GOT3 (cell line): ENCODE results near the gene EIF5A.

Source experiments
- DNase-seq: peaks from one replicate; lab custom pipeline; 2025; ENCODE audit warnings: mixed read lengths; lab: John Stamatoyannopoulos, UW

EIF5A gene

GRCh38 chr17:7285679-7286078, 21.7 kb upstream of the EIF5A start:
- DNase-seq, result no peak

DNA sequence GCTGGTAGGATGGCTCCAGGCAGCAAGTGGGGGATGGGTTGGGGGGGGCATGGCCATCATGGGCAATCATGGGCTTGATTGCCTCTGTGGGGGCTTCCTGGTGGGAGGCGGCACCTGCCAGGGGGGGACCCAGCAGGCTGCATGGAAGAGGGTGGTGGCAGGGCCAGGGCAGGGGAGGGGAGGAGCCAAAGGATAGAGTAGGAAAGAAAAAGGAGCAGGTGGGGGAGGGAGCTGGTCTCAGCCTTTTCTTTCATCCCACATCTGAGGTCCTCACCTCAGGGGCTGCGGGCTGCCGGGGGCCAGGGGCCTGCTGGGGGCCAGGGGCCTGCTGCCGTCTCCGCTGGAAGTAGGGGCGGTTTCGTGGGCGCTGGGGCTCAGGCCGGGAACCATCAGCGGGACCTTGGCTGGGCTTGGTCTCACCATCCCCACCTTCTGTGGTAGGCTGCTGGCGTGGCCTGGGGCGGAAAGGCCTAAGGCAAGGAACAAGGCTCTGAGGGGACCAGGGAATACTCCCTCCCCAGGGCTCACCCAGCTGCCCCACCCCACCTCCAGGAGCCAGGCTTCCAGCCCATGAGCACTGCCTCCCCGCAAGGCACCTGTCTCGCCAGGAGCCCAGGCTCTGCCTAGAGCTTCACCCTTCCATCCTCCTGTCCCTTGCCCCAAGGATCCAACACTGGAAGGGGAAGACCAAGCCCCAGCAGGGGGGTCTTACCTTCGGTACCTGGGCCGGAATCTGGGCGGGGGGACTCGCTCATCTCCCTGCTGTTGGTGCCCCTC, 18.0 kb upstream of the EIF5A start:
- no peak for DNase-seq

- no peak for DNase-seq
Measured at GRCh38 chr17:7290166-7290565, 17.3 kb upstream of the EIF5A start.

DNA sequence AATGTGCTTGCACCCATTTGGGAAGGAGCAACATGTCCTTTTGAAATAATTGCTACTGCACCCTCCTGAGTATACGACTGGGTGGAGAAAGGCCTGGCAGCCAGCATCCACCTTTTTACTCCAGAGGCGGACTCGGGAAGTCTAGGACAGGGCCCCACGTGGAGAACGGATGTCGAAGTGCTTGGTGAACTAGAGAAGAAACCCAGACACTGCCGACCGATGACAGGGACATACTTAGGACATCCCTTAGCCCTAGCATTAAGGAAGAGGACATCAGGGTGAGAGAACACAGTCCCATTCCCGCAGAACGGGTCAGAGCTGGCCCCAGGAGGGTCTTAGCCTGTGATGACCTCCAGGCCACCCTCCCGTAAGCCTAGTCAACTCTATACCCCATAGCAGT, 16.7 kb upstream of the EIF5A start:
- no peak for DNase-seq

DNA sequence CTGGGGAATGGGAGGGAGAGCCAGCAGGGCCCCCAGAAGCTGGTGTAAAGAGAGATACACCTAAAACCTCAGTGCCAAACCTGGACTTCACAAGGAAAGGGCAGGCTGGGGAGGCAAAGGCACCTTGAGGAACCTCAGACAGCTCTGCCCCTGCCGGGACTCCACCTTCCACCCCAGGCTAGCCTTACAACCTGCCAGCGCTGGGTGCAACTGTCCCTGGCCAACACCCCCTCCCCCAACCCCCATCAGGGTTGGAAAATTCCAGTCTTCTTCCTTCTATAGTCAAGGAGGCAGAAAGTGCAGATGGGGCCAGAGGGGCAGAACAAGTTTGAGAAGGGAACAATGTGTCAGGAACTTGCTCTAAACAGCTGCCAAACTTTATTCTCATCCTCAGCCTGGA, 15.2 kb upstream of the EIF5A start:
- DNase-seq, result no peak

- DNase-seq, result no peak
Measured at GRCh38 chr17:7292729-7293128, 14.7 kb upstream of the EIF5A start.

DNA sequence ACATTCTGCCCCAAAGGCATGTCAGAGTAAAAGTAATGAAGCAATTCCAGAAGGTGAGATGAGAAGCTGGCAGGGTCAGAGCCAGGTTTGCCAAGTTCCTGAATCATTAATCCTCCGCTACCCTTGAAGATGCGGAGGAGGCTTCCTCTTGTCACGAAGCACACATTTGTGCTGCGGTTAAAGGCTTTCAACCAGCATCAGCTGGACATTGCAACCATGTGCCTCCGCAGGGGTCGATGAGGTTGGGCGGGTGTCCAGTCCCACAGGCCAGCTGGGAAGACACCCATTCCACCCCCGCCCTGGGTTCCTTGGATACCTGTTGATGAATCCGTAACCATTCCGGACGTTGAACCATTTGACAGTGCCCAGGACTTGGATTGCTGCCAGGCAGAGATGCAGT, 14.3 kb upstream of the EIF5A start:
- DNase-seq, result no peak

- no peak for DNase-seq
Measured at GRCh38 chr17:7293816-7294613, 13.4 kb upstream of the EIF5A start.

DNA sequence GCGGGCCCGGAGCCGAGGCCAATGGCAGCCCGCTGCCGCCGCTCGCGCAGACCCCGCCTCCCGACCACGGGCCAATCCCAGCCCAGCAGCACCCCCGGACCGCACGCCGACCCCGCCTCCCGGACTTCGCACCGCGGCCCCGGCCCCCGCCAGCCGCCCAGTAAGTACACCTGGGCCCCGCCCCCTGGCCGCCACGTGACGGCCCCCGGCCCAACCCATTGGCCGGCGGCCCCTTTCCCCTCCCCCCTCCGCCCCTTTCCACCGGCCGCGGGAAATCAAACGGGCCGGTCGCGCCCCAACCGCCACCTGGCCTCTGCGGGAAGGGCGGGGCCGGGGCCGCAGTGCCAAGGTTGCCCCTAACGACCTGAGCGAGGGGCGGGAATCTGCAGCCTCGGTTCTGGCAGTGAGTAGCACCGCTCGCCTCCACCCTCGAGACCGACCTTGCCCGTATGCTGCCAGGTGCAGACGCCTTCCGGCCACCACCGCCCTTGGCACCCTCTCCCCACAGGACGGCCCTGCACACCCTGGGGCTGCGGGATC, 12.7 kb upstream of the EIF5A start, which contains the start of gene YBX2:
TSS of gene YBX2 (minus strand) at position 26 of the 540 bp plus-strand sequence. CDS start 139 bp downstream, outside the sequence.
- DNase-seq, result no peak

- DNase-seq, result no peak
Measured at GRCh38 chr17:7295230-7296180, 11.9 kb upstream of the EIF5A start.

- peak; percentile 58 for DNase-seq
Measured at GRCh38 chr17:7296189-7296861, 11.1 kb upstream of the EIF5A start.

DNA sequence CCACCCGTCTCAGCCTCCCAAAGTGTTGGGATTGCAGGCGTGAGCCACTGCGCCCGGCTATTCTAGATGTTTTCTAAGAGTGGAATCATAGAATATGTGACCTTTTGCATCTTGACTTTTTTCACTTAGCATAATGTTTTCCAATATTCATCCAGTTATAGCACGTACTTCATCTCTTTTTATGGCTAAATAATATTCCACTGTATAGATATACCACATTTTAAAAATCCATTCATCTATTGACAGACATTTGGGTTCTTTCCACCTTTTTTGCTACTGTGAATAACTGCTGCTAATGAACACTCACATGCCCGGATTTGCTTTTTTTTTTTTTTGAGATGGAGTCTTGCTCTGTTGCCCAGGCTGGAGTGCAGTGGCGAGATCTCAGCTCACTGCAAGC, 3.2 kb upstream of the EIF5A start:
- DNase-seq, result no peak

GRCh38 chr17:7307686-7308624, 527 bp downstream of the EIF5A start:
- DNase-seq, result no peak

DNA sequence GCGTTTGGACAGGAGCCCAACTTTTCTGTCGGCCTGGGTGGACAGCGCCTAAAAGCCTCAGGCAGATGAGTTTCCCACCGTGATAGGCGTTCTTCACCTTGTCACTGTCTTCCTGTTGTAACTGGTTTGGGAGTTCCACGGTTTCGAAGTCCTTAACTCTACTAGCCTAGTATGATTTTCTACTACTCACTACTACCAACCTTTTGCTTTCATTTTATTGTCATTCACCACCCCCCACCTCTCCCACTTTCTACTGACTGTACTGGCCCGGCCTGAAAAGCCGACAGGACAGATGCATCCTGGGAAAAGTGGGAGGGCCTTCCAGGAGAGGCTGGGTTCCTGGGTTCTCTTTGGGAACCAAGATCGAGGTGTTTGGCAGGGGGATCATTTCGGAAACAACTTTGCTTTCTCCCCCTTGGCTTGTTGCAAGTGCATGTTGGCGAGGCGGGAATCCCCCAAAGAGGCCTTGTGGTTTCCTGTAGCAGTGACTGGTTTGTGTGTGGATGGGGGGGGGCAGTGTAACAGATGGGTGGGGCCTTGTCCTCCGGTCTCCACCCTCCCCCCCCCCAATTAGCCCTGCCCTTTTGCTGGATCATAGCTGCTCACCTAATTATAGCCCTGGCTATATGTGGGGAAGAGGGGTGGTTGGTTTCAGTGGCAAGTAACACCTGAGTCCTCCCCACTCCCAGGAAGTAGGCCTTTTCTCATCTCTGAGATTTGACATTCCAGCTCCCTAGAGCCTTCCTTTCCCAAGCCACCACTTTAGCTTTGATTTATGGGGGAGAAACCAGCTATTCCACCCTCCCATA, 1.4 kb downstream of the EIF5A start:
- peak; percentile 36 for DNase-seq

DNA sequence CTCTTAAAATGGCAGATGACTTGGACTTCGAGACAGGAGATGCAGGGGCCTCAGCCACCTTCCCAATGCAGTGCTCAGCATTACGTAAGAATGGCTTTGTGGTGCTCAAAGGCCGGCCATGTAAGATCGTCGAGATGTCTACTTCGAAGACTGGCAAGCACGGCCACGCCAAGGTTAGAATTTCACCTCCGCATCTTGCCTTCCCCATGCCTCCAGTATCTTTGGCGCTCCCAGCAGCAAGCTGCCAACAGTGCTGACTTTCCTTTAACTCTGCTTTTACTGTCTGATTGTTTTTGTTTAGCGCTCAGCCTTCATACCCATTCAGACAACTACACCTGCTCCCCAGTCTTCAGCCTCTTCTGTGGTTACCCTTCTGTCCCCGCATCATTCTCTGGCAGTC, 2.2 kb downstream of the EIF5A start:
- no peak for DNase-seq

DNA sequence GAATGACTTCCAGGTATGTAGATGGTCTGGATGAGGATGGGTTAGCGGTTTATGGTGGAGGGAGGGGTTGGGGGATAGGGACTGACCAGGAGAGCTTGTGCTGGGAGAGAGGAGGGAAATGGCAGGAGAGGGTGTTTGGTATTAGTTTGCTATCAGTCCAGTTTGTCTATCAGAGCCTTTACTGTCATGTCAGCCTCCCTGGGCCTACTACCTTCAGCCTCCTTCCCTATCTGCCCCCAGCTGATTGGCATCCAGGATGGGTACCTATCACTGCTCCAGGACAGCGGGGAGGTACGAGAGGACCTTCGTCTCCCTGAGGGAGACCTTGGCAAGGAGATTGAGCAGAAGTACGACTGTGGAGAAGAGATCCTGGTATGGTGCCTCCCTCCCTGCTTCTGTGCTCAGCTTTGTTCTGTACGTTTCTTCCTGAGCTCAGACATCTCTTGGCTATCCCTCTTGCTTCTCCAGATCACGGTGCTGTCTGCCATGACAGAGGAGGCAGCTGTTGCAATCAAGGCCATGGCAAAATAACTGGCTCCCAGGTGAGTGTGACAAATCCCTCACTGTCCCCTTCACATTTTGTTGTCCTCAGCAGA, 3.8 kb downstream of the EIF5A start:
- no peak for DNase-seq

GRCh38 chr17:7312432-7313087, 5.1 kb downstream of the EIF5A start:
- DNase-seq, result no peak
